ENCODE results near the gene CYTH4. TPM values are rescaled to one million over a fixed set of nuclear protein-coding genes. Genes with fewer than 3 reads are reported as not detected.
A peak's percentile ranks its signal among the peaks of the same experiment; 100 is the strongest.

CYTH4 gene
- total RNA-seq, 1 donor from 2014 or later: under 0.01 TPM

- no peak for DNase-seq (ENCODE audit: low read depth, low spot score)
Observed at GRCh38 chr22:37309211-37310074, 27.1 kb downstream of the CYTH4 start.

GRCh38 chr22:37310075-37310606, 27.8 kb downstream of the CYTH4 start:
- DNase-seq (ENCODE audit: low read depth, low spot score): no peak

GRCh38 chr22:37310815-37311595, 28.7 kb downstream of the CYTH4 start:
- DNase-seq (ENCODE audit: low read depth, low spot score): no peak

- DNase-seq (ENCODE audit: low read depth, low spot score): no peak
Observed at GRCh38 chr22:37311761-37312312, 29.5 kb downstream of the CYTH4 start.

GRCh38 chr22:37312549-37313183, 30.4 kb downstream of the CYTH4 start:
- no peak for DNase-seq (ENCODE audit: low read depth, low spot score)

- DNase-seq (ENCODE audit: low read depth, low spot score): no peak
Observed at GRCh38 chr22:37313376-37314314, 31.3 kb downstream of the CYTH4 start.

GRCh38 chr22:37314315-37315074, 32.2 kb downstream of the CYTH4 start:
- no peak for DNase-seq (ENCODE audit: low read depth, low spot score)

GRCh38 chr22:37316405-37316804, 34.1 kb downstream of the CYTH4 start:
- no peak for DNase-seq (ENCODE audit: low read depth, low spot score)

GRCh38 chr22:37316875-37317371, 34.6 kb downstream of the CYTH4 start:
- DNase-seq (ENCODE audit: low read depth, low spot score): peak; percentile 63

GRCh38 chr22:37317698-37318210, 35.4 kb downstream of the CYTH4 start:
- no peak for DNase-seq (ENCODE audit: low read depth, low spot score)

GRCh38 chr22:37318364-37319109, 36.2 kb downstream of the CYTH4 start:
- DNase-seq (ENCODE audit: low read depth, low spot score): no peak

- DNase-seq (ENCODE audit: low read depth, low spot score): no peak
Observed at GRCh38 chr22:37319469-37319868, 37.2 kb downstream of the CYTH4 start.

- no peak for DNase-seq (ENCODE audit: low read depth, low spot score)
Observed at GRCh38 chr22:37320726-37321677, 38.7 kb downstream of the CYTH4 start.

GRCh38 chr22:37324340-37325038, 42.2 kb downstream of the CYTH4 start:
- DNase-seq (ENCODE audit: low read depth, low spot score): no peak

- no peak for DNase-seq (ENCODE audit: low read depth, low spot score)
Observed at GRCh38 chr22:37325039-37325395, 42.7 kb downstream of the CYTH4 start.

- DNase-seq (ENCODE audit: low read depth, low spot score): no peak
Observed at GRCh38 chr22:37326726-37327125, 44.4 kb downstream of the CYTH4 start.

- no peak for DNase-seq (ENCODE audit: low read depth, low spot score)
Observed at GRCh38 chr22:37328017-37328416, 45.7 kb downstream of the CYTH4 start.
